ENCODE results near the gene RNF149. TPM values are rescaled to one million over a fixed set of nuclear protein-coding genes. Genes with fewer than 3 reads are reported as not detected.

Gene RNF149
- total and polyA plus RNA-seq, 2 experiments from 2014 or later = 38.8 to 47.6 TPM

DNA sequence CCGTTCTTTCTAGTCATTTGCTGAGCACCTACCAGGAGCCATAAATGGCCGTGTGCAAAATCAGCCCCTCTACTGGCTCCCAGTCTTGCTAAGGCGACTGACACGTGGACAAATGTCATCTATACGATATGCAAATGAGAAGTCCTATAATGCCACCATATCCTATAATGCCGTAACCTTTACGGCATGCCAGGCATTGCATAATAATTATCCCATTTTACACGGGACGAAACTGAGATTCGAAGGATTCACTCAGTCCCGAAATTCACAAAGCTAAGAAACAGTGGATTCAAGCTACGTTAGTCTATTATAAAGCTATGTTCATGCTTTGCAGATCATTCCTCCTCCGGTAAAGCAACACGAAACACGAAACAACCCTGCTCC, 34.1 kb upstream of the RNF149 start:
- Histone ChIP-seq H3K9me2 (ENCODE audit: insufficient read depth) (no peaks in the 10 kb centered on the region), H2AFZ (peak overlapping the region; percentile 82), H3K79me2 (replicated peaks; ENCODE audit: insufficient read depth) (no peaks in the 10 kb centered on the region), H3K4me1 (ENCODE audit: insufficient read depth) (peaks cover 24% of the 10 kb centered on the region), H3K27ac (ENCODE audit: low read depth) (no peak overlapping the region), H3F3A (replicated peaks; ENCODE audit: low read depth) (peaks cover 6% of the 10 kb centered on the region; the same call in 1 of the 2 replicates), H3K27me3 (ENCODE audit: insufficient read depth) (no peaks in the 10 kb centered on the region), H3K4me2 (no peak overlapping the region), H4K20me1 (replicated peaks; ENCODE audit: insufficient read depth) (no peaks in the 10 kb centered on the region), H3K4me3 (no peak overlapping the region), H3K36me3 (ENCODE audit: insufficient read depth) (no peaks in the 10 kb centered on the region)
- Mint-ChIP-seq H3K4me1 (peaks cover 40% of the 10 kb centered on the region), H3K27ac (no peak overlapping the region), H3K9me3 (peaks cover 14% of the 10 kb centered on the region), H3K36me3 (ENCODE audit: low read depth) (peaks cover 6% of the 10 kb centered on the region; the same call in 1 of the 3 replicates), H3K4me3 (no peak overlapping the region), H3K27me3 (ENCODE audit: insufficient read depth, low read depth, poor library complexity) (peaks cover 13% of the 10 kb centered on the region)
- DNase-seq (ENCODE audit: low spot score) = no peak
- no peak for ATAC-seq
- TF ChIP-seq ZNF331 (CRISPR knock-in tag; IDR thresholded peaks at IDR 0.05; ENCODE audit: low read depth) (no peak), CREB1 (CRISPR knock-in tag; IDR thresholded peaks at IDR 0.05; ENCODE audit: low read depth) (no peak), EZH2 (IDR thresholded peaks at IDR 0.05; ENCODE audit: low read depth, unreplicated experiment) (no peak), POLR2AphosphoS5 (IDR thresholded peaks at IDR 0.05; ENCODE audit: low read depth) (no peak), ZNF114 (CRISPR knock-in tag; IDR thresholded peaks at IDR 0.05) (no peak), JUNB (IDR thresholded peaks at IDR 0.05; ENCODE audit: unreplicated experiment) (no peak), NANOG (IDR thresholded peaks at IDR 0.05; ENCODE audit: borderline replicate concordance) (no peak), STAT1 (IDR thresholded peaks at IDR 0.05; ENCODE audit: unreplicated experiment) (no peak)
- TF ChIP-seq, protein P1, sequence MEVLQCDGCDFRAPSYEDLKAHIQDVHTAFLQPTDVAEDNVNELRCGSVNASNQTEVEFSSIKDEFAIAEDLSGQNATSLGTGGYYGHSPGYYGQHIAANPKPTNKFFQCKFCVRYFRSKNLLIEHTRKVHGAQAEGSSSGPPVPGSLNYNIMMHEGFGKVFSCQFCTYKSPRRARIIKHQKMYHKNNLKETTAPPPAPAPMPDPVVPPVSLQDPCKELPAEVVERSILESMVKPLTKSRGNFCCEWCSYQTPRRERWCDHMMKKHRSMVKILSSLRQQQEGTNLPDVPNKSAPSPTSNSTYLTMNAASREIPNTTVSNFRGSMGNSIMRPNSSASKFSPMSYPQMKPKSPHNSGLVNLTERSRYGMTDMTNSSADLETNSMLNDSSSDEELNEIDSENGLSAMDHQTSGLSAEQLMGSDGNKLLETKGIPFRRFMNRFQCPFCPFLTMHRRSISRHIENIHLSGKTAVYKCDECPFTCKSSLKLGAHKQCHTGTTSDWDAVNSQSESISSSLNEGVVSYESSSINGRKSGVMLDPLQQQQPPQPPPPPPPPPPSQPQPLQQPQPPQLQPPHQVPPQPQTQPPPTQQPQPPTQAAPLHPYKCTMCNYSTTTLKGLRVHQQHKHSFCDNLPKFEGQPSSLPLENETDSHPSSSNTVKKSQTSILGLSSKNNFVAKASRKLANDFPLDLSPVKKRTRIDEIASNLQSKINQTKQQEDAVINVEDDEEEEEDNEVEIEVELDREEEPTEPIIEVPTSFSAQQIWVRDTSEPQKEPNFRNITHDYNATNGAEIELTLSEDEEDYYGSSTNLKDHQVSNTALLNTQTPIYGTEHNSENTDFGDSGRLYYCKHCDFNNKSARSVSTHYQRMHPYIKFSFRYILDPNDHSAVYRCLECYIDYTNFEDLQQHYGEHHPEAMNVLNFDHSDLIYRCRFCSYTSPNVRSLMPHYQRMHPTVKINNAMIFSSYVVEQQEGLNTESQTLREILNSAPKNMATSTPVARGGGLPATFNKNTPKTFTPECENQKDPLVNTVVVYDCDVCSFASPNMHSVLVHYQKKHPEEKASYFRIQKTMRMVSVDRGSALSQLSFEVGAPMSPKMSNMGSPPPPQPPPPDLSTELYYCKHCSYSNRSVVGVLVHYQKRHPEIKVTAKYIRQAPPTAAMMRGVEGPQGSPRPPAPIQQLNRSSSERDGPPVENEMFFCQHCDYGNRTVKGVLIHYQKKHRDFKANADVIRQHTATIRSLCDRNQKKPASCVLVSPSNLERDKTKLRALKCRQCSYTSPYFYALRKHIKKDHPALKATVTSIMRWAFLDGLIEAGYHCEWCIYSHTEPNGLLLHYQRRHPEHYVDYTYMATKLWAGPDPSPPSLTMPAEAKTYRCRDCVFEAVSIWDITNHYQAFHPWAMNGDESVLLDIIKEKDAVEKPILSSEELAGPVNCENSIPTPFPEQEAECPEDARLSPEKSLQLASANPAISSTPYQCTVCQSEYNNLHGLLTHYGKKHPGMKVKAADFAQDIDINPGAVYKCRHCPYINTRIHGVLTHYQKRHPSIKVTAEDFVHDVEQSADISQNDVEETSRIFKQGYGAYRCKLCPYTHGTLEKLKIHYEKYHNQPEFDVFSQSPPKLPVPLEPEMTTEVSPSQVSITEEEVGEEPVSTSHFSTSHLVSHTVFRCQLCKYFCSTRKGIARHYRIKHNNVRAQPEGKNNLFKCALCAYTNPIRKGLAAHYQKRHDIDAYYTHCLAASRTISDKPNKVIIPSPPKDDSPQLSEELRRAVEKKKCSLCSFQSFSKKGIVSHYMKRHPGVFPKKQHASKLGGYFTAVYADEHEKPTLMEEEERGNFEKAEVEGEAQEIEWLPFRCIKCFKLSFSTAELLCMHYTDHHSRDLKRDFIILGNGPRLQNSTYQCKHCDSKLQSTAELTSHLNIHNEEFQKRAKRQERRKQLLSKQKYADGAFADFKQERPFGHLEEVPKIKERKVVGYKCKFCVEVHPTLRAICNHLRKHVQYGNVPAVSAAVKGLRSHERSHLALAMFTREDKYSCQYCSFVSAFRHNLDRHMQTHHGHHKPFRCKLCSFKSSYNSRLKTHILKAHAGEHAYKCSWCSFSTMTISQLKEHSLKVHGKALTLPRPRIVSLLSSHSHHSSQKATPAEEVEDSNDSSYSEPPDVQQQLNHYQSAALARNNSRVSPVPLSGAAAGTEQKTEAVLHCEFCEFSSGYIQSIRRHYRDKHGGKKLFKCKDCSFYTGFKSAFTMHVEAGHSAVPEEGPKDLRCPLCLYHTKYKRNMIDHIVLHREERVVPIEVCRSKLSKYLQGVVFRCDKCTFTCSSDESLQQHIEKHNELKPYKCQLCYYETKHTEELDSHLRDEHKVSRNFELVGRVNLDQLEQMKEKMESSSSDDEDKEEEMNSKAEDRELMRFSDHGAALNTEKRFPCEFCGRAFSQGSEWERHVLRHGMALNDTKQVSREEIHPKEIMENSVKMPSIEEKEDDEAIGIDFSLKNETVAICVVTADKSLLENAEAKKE (CRISPR knock-in tag; IDR thresholded peaks at IDR 0.05) = no peak
- TF ChIP-seq, protein P2, sequence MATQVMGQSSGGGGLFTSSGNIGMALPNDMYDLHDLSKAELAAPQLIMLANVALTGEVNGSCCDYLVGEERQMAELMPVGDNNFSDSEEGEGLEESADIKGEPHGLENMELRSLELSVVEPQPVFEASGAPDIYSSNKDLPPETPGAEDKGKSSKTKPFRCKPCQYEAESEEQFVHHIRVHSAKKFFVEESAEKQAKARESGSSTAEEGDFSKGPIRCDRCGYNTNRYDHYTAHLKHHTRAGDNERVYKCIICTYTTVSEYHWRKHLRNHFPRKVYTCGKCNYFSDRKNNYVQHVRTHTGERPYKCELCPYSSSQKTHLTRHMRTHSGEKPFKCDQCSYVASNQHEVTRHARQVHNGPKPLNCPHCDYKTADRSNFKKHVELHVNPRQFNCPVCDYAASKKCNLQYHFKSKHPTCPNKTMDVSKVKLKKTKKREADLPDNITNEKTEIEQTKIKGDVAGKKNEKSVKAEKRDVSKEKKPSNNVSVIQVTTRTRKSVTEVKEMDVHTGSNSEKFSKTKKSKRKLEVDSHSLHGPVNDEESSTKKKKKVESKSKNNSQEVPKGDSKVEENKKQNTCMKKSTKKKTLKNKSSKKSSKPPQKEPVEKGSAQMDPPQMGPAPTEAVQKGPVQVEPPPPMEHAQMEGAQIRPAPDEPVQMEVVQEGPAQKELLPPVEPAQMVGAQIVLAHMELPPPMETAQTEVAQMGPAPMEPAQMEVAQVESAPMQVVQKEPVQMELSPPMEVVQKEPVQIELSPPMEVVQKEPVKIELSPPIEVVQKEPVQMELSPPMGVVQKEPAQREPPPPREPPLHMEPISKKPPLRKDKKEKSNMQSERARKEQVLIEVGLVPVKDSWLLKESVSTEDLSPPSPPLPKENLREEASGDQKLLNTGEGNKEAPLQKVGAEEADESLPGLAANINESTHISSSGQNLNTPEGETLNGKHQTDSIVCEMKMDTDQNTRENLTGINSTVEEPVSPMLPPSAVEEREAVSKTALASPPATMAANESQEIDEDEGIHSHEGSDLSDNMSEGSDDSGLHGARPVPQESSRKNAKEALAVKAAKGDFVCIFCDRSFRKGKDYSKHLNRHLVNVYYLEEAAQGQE (IDR thresholded peaks at IDR 0.05; ENCODE audit: unreplicated experiment) = no peak
- TF ChIP-seq, protein P3, sequence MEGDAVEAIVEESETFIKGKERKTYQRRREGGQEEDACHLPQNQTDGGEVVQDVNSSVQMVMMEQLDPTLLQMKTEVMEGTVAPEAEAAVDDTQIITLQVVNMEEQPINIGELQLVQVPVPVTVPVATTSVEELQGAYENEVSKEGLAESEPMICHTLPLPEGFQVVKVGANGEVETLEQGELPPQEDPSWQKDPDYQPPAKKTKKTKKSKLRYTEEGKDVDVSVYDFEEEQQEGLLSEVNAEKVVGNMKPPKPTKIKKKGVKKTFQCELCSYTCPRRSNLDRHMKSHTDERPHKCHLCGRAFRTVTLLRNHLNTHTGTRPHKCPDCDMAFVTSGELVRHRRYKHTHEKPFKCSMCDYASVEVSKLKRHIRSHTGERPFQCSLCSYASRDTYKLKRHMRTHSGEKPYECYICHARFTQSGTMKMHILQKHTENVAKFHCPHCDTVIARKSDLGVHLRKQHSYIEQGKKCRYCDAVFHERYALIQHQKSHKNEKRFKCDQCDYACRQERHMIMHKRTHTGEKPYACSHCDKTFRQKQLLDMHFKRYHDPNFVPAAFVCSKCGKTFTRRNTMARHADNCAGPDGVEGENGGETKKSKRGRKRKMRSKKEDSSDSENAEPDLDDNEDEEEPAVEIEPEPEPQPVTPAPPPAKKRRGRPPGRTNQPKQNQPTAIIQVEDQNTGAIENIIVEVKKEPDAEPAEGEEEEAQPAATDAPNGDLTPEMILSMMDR (conservative IDR thresholded peaks at IDR 0.05; ENCODE audit: low read depth in 2 of 2) = no peak
